Caco-2 (cell line): ENCODE results near the gene LRRC2. TPM values are rescaled to one million over a fixed set of nuclear protein-coding genes. Genes with fewer than 3 reads are reported as not detected.

ENCODE experiments used
- BruUV-seq: library from RNA; stranded (reverse); fragments of 400-500 nt; replicated peaks from 2 replicates; lab custom pipeline; 2021; lab: Mats Ljungman, UMichigan
- CTCF ChIA-PET: fragments of 300-600 bp; sonication (Branson Sonifier 250); formaldehyde crosslinking; loops from one replicate; lab custom pipeline; 2022; ENCODE audit warnings: antibody characterized with exemption; lab: Charles Lee
- POLR2A ChIA-PET: fragments of 300-600 bp; sonication (Branson Sonifier 250); formaldehyde crosslinking; loops from one replicate; lab custom pipeline; 2022; ENCODE audit warnings: antibody characterized with exemption; lab: Charles Lee
- DNase-seq, 2 experiments: peaks; one replicate each; pipeline versions ENCODE4 v3.0.0 to v3.0.0-alpha.2; 2020 to 2022
- H3K27me3 ChIP-seq: replicated peaks from 2 replicates; pipeline ENCODE4 v1.6.0; 2011; ENCODE audit warnings: low read length; ENCODE audit not compliant: control insufficient read depth, insufficient read depth
- H3K36me3 ChIP-seq: 2 replicates; pipeline ENCODE4 v1.5.1; 2011; ENCODE audit warnings: low read length; ENCODE audit not compliant: control insufficient read depth, insufficient read depth
- H3K4me1 ChIP-seq: fragments of 250-450 bp; sonication (Bioruptor Pico); 2 replicates; pipeline ENCODE4 v1.5.1; 2020; ENCODE audit warnings: mild to moderate bottlenecking
- H3K4me3 ChIP-seq: 2 replicates; pipeline ENCODE4 v1.5.1; 2011; ENCODE audit warnings: low read depth, mild to moderate bottlenecking, control low read depth, low read length
- H3K9me3 ChIP-seq: fragments of 250-450 bp; sonication (Bioruptor Pico); 2 replicates; pipeline ENCODE4 v1.5.1; 2020; ENCODE audit warnings: mild to moderate bottlenecking, moderate library complexity
- H3K27ac Mint-ChIP-seq: one replicate; pipeline ENCODE4 v1.8.0; 2022; ENCODE audit warnings: mixed read lengths; ENCODE audit not compliant: unreplicated experiment
- H3K27me3 Mint-ChIP-seq: one replicate; pipeline ENCODE4 v1.8.0; 2022; ENCODE audit warnings: mixed read lengths; ENCODE audit not compliant: insufficient read depth, unreplicated experiment
- H3K36me3 Mint-ChIP-seq: one replicate; pipeline ENCODE4 v1.8.0; 2022; ENCODE audit warnings: mild to moderate bottlenecking, mixed read lengths; ENCODE audit not compliant: insufficient read depth, unreplicated experiment
- H3K4me1 Mint-ChIP-seq: one replicate; pipeline ENCODE4 v1.8.0; 2022; ENCODE audit warnings: low read depth, mixed read lengths; ENCODE audit not compliant: unreplicated experiment
- H3K4me3 Mint-ChIP-seq: one replicate; pipeline ENCODE4 v1.8.0; 2022; ENCODE audit warnings: mild to moderate bottlenecking, moderate library complexity, mixed read lengths; ENCODE audit not compliant: unreplicated experiment
- H3K9me3 Mint-ChIP-seq: one replicate; pipeline ENCODE4 v1.8.0; 2022; ENCODE audit warnings: mixed read lengths; ENCODE audit not compliant: unreplicated experiment
- CTCF ChIP-seq, 2 experiments: fragments of 200-600 bp in 1 of 2; IDR thresholded peaks; 1 replicate in 1 of 2; 2 replicates in 1 of 2; pipeline versions ENCODE4 v1.5.1 to v1.8.0; 2011 to 2022; ENCODE audit warnings: antibody characterized with exemption in 1 of 2, control low read depth in 1 of 2, inconsistent platforms in 1 of 2, low read depth in 1 of 2, low read length in 1 of 2, mild to moderate bottlenecking in 1 of 2, moderate library complexity in 1 of 2; ENCODE audit not compliant: insufficient read depth in 1 of 2, severe bottlenecking in 1 of 2, unreplicated experiment in 1 of 2
- intact Hi-C: fragments of 100-400 bp; cut with micrococcal nuclease; formaldehyde crosslinking; loops from one replicate; pipeline ENCODE4 v1.10.0; 2022; ENCODE audit not compliant: unreplicated experiment
- total RNA-seq: library from RNA; stranded (reverse); gene quantifications from 2 replicates; pipeline ENCODE4 v1.2.3, GENCODE V29; 2022

Gene LRRC2
- total RNA-seq, 1 experiment from 2014 or later = 0.27 TPM

- no peaks in the 10 kb centered on the region for H3K36me3 Mint-ChIP-seq
- Histone ChIP-seq H3K27me3 (no peaks in the 10 kb centered on the region), H3K9me3 (no peaks in the 10 kb centered on the region), H3K36me3 (no peaks in the 10 kb centered on the region), H3K4me3 (peak overlapping the region; percentile 59), H3K4me1 (peaks cover 15% of the 10 kb centered on the region; the same call in 1 of the 2 replicates)
- no peaks in the 10 kb centered on the region for H3K9me3 Mint-ChIP-seq
- CTCF ChIA-PET = interaction anchor here (0.6 to 4.5 kb wide), 24 partner anchors 9 to 351 kb away, joined by 3 to 119 read pairs (median 6); no protein-coding TSS in a partner anchor
- TSS peak; percentile 84 for BruUV-seq
- peak; percentile 93 to 95 for DNase-seq
- peak; percentile 57 to 87 for TF ChIP-seq CTCF (IDR thresholded peaks at IDR 0.05; ENCODE audit: insufficient read depth in 1 of 2, low read depth in 1 of 2, low read length in 1 of 2, severe bottlenecking in 1 of 2, unreplicated experiment in 1 of 2)
- H3K4me3 Mint-ChIP-seq = peak overlapping the region; percentile 87
- POLR2A ChIA-PET = interaction anchor here (0.8 to 1.5 kb wide), 6 partner anchors 16 to 129 kb away, joined by 3 to 12 read pairs (median 5); no protein-coding TSS in a partner anchor
- intact Hi-C loops = loop anchor here (1.0 to 2.0 kb wide), 4 partner anchors 16 to 129 kb away; partner anchors contain the start of gene RTP3
- H3K4me1 Mint-ChIP-seq = peaks cover 8% of the 10 kb centered on the region
- no peaks in the 10 kb centered on the region for H3K27me3 Mint-ChIP-seq
- H3K27ac Mint-ChIP-seq = peak overlapping the region; percentile 84
Measured at GRCh38 chr3:46558184-46559043, 7.7 kb downstream of the LRRC2 start.

- Mint-ChIP-seq H3K27ac (peak overlapping the region; percentile 84), H3K36me3 (no peaks in the 10 kb centered on the region), H3K4me3 (peak overlapping the region; percentile 87), H3K27me3 (no peaks in the 10 kb centered on the region), H3K9me3 (peaks cover under 1% of the 10 kb centered on the region), H3K4me1 (peaks cover 8% of the 10 kb centered on the region)
- DNase-seq = no peak
- Histone ChIP-seq H3K27me3 (no peaks in the 10 kb centered on the region), H3K36me3 (no peaks in the 10 kb centered on the region), H3K4me3 (no peak overlapping the region), H3K9me3 (no peaks in the 10 kb centered on the region), H3K4me1 (peaks cover 21% of the 10 kb centered on the region; the same call in 1 of the 2 replicates)
- ChIA-PET CTCF (interaction anchor here (0.7 to 4.5 kb wide), 18 partner anchors 8 to 352 kb away, joined by 3 to 119 read pairs (median 7); no protein-coding TSS in a partner anchor), POLR2A (interaction anchor here (0.8 to 1.5 kb wide), 6 partner anchors 16 to 128 kb away, joined by 3 to 12 read pairs (median 5); no protein-coding TSS in a partner anchor)
- TF ChIP-seq CTCF (IDR thresholded peaks at IDR 0.05; ENCODE audit: insufficient read depth in 1 of 2, low read depth in 1 of 2, low read length in 1 of 2, severe bottlenecking in 1 of 2, unreplicated experiment in 1 of 2) = no peak
- intact Hi-C loops = loop anchor here (1.0 to 2.0 kb wide), 4 partner anchors 17 to 128 kb away; partner anchors contain the start of gene RTP3
- BruUV-seq = no TSS peak
Measured at GRCh38 chr3:46557814-46558183, 8.3 kb downstream of the LRRC2 start.

- no TSS peak for BruUV-seq
- Mint-ChIP-seq H3K4me1 (peaks cover 26% of the 10 kb centered on the region), H3K4me3 (no peak overlapping the region), H3K27ac (no peak overlapping the region), H3K36me3 (no peaks in the 10 kb centered on the region), H3K27me3 (no peaks in the 10 kb centered on the region), H3K9me3 (peaks cover 9% of the 10 kb centered on the region)
- peaks cover 31% of the 10 kb centered on the region for H3K4me1 ChIP-seq
- H3K27me3 ChIP-seq = no peaks in the 10 kb centered on the region
- H3K9me3 ChIP-seq = peaks cover 5% of the 10 kb centered on the region
- no peaks in the 10 kb centered on the region for H3K36me3 ChIP-seq
- ChIA-PET CTCF (interaction anchor here (1.0 kb wide), 2 partner anchors 11 to 65 kb away, joined by 3 read pairs; no protein-coding TSS in a partner anchor), POLR2A (no interaction called here)
- H3K4me3 ChIP-seq = no peak overlapping the region
- DNase-seq = no peak
- intact Hi-C loops = no loop called here
- TF ChIP-seq CTCF (IDR thresholded peaks at IDR 0.05; ENCODE audit: insufficient read depth in 1 of 2, low read depth in 1 of 2, low read length in 1 of 2, severe bottlenecking in 1 of 2, unreplicated experiment in 1 of 2) = no peak
Measured at GRCh38 chr3:46553154-46553553, 12.9 kb downstream of the LRRC2 start.
